CD4-positive, alpha-beta T cell treated with Interleukin-10 for 1 hour (primary cell): ENCODE data around the gene PMIS2.

Experiments used
- DNase-seq: peaks from one replicate; pipeline ENCODE4 v3.0.0-alpha.2; 2020

PMIS2 gene

DNA sequence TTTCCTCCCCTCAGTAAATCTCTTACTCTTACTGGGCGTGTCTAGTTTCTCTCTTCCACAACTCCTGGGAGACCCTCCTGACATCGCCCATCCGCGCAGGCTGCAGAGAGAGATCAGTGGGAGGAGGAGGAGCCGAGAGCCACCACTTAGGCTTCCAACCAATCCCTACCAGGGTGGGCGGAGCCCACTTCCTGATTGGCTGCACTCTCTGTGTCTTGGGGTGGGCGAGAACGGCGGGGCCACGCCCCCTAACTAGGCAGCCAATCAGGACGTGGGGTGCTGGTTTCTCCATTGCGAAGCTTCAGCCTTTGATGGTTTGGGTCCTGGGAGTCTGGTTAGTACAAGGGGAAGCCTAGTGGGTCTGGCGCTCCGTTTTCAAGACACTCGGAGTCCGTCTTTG, at the start of gene PMIS2:
TSS of gene PMIS2 (plus strand) at position 326 of the 400 bp plus-strand sequence. CDS start 87 bp downstream, outside the sequence.
- DNase-seq, result peak; percentile 5

DNA sequence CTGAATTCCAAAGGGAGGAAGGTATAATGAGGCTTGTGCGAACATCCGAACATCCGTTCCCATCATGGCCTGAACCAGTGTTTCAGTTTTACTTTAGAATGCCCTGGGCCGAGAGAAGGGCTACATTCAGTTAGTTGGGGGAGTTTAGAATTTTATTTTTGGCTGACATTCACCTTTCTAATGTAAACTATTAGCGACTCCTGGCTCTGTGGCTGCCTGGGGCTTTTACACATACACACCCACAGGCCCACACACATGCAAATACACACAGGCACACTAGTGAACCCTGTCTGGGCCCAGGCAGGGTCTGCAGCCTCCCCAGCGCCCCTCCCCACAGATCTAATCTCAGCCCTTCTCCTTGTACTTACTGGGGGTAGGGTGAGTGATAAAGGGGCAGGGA, 46.7 kb upstream of the PMIS2 start:
- DNase-seq, result no peak

DNA sequence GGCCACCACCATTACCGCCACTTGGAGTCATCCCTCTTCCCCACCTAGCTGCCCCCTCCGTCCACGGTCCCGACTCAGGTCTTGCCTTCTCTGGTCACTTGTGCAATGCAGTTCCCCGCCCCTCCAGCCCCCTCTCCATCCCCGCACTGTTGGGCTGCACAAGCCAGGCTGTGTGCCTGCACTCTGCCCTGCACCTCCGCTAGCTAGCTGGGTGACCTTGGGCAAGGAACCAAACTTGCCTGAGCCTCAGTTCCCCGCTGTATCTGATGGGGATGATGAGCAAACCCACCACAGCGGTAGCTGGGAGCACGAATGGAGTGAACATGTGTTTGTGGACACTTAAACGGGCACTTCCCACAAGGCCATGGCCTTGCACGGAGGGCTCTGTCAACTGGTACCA, 46.1 kb upstream of the PMIS2 start:
- no peak for DNase-seq

DNA sequence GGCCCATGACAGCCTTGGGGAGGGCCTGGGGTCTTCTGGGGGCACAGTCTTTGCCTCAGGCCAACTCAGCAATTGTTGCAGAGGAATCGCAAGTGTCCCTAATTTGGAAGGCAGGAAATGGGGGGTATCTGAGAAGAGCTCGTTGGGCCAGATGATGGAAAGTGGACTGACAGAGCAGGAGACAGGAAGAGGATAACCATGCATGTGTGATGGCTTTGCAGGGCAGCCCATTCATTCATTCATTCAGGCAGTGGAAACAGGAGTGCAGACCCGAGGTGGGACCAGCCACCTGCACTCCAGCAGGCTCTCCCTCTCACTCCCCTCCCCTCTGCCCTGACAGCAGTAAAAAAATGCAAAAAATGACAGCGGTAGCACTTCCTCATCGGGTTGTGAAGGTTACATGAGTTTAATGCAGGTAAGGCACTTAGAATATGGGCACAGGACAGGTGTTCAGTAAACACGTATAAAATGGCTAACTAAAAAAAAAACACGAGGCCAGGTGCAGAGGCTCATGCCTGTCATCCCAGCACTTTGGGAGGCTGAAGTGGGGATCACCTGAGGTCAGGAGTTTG, 45.5 kb upstream of the PMIS2 start:
- no peak for DNase-seq

DNA sequence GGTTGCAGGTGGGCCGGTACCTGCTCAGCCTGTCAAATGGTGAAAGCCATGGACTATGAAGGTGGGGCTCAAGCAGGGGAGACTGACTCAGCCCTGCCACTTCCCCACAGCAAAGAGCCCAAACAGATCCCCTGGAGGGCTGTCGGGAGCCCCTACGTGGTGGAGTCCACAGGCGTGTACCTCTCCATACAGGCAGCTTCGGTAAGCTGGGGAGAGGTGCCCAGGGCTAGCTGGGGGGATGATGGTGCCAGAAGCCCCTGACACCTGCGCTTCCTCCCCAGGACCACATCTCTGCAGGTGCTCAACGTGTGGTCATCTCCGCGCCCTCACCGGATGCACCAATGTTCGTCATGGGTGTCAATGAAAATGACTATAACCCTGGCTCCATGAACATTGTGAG, 43.8 kb upstream of the PMIS2 start:
- DNase-seq, result no peak

DNA sequence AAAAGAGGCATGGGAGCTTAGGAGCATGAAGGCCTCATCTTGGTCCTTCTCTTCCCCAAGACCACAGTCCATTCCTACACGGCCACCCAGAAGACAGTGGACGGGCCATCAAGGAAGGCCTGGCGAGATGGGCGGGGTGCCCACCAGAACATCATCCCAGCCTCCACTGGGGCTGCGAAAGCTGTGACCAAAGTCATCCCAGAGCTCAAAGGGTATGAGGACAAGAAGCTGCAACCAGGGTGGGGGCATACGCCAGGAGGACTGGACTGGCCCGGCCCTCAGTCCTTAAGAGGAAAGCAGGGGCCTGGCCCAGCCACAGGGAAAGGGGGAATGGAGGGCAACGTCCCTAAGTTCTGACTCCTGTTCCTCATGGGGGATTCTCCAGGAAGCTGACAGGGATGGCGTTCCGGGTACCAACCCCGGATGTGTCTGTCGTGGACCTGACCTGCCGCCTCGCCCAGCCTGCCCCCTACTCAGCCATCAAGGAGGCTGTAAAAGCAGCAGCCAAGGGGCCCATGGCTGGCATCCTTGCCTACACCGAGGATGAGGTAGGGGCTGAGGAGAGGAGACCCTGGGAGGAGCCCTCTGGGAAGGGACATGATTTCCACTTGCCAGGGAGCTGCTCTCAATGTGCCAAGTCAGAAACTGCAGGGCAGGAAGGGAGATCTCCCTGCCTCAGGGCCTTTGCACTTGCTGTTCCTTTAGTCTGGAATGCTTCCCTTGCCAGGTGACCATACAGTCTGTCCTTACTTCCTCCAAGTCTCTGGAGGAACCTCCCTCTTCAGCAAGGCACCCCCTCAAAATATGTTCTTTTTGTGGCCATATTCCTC, 42.5 kb upstream of the PMIS2 start:
- DNase-seq, result no peak

DNA sequence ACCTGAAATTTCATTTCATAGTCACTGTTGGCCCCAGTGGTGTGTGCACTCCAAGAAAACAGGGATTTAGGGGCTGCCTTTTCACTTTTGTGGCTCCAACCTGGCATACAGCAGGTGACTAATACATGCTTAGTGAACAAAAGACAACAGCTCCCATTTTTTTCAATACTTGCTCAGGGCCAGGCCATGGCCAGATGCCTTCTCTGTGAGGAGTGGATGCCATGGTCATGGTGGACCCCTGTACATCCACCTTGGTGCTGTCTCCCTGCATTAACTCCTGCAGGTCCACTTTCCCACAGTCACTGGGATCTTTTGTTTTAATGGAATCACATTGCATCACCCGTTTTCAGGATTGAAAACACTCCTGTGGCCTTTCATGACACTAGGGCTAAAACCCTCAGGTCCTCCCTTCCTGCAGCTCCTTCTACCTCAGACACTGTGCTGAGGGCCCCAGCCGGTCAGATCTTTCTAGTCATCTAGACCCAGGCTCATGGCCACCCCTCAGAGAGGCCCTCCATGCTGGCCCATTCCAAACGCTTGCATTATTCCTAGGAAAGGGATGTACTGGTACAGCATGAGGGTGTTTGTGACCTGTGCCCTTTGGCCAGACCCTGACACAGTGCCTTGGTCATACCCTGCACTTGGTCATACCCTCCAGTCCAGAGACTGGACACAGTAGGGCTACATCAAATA, 41.7 kb upstream of the PMIS2 start:
- DNase-seq, result no peak

DNA sequence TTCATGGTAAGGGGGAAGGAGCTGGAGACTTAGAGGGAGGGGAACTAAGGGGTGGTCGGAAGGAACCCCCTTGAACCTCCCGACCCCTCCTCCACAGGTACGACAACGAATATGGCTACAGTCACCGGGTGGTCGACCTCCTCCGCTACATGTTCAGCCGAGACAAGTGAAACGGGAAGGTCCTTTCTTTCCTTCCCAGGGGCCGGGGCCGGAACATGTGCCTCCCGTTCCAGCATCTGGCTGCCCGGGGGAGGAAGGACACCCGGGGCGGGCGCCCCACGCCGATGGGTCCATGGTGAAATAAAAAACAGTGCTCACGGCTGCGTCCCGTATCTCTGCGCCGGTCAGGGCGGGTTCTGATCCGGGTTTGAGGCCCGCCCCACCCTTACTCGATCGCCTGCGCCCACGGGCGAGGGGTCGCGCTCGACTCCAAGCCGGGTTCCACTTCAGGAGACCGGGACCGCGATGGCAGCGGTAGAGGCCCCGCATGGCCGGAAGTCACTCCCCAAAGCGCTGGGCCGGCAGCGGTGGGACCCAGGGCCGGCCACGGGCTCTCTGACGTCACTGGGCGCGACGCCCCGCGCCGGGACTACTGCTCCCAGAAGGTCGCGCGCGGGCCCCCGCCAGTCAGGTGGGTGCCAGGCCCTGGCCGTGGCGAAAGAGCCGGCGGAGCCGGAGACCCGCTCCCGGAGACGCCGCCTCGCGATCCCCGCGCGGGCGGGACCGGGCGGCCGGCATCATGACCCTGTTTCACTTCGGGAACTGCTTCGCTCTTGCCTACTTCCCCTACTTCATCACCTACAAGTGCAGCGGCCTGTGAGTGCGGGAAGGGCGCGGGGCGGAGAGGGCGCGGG, 40.7 kb upstream of the PMIS2 start, which contains the start of gene TMEM147:
TSS of gene TMEM147 (plus strand) at position 626 of the 854 bp plus-strand sequence. CDS start at position 740, 114 bp downstream.
- DNase-seq, result peak; percentile 82

DNA sequence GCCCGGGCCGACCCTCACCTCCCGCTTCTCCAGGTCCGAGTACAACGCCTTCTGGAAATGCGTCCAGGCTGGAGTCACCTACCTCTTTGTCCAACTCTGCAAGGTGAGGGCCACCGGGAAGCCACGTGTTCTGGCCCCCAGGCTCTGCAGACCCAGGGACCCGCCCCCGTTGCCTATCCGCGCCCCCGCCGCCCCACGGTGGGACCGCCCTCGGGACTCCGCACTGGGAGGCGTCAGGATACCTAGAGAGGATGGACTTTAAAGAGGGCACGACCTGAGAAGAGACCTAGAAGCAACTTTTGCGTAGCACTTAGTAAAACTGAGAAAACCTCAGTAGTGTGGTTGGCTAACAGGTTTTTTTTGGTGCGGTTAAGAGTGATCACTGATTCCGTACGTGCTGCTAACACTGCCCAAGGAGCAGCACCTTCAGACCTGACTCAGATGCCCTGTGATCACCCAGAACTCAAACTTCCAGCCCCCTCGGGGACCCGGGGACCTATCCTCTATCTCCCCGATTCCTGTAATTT, 40.1 kb upstream of the PMIS2 start:
- peak; percentile 54 for DNase-seq

DNA sequence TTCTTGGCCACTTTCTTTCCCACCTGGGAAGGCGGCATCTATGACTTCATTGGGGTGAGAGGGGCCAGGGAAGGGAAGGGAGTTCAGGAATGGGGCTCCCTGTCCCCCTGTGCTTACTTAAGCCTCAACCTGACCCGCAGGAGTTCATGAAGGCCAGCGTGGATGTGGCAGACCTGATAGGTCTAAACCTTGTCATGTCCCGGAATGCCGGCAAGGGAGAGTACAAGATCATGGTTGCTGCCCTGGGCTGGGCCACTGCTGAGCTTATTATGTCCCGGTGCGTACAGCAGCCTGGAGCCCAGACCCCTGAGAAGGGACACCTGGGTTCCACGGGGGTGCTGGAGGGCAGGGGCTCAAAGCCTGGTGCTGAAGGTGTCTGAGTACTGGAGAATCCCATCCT, 39.4 kb upstream of the PMIS2 start:
- no peak for DNase-seq

DNA sequence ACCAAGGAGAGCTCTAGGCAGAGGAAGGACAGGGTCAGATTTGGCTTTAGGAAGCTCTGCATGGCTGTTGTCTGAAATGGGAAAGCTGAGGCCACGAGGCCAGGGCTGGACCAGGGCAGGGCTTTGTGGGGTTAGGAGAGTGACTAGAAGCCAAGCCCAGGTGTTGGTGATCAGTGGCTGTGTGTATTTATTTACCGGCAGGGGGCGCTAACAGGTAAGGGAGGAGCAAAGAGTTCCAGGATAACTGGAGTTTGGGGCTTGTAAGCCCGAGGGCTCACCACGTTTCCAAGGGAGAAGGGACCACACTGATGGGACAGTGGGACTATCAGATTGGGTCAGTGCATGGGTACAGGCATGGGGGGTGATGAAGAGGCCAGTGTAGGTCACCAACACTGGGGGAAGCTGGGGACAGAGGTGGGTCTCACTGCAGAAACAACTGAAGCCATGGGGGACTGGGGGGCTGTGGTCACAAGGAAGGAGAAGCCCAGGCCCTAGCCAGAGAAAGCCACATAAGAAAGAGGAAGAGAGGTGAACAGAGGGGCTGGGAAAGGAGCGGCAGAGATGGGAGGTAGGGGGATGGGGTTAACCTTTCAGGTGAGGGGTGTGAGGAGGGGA, 36.7 kb upstream of the PMIS2 start:
- peak; percentile 70 for DNase-seq

DNA sequence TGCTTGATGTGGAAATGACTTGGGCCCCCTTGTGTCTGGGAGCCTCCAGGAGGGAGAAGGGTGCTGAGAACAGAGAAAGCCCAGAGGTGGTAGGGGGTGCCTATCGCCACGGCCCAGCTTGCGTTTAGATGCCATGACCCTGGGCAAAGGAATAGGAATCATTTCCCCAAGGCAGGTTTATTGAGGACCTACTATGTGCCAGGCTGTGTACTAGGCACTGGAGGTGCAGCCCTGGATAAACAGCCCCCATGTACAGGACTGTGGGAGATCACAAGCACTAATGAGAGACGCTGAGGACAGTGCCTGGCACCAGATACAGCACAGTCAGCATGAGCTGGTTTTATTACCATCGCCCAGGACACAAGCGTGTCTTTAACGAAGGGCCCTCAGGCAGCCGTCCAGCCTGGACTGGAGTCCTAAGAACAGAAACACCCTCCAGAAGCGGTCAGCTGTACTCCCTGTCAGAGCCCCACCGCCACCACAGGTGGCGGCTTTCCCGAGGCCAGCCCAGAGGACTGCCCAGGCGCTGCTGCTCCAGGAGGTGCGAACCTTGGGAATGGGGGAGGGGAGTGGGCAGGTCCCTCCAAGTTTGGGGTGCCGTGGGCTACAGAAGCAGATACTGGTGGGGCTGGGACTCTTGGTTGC, 36.0 kb upstream of the PMIS2 start:
- no peak for DNase-seq

DNA sequence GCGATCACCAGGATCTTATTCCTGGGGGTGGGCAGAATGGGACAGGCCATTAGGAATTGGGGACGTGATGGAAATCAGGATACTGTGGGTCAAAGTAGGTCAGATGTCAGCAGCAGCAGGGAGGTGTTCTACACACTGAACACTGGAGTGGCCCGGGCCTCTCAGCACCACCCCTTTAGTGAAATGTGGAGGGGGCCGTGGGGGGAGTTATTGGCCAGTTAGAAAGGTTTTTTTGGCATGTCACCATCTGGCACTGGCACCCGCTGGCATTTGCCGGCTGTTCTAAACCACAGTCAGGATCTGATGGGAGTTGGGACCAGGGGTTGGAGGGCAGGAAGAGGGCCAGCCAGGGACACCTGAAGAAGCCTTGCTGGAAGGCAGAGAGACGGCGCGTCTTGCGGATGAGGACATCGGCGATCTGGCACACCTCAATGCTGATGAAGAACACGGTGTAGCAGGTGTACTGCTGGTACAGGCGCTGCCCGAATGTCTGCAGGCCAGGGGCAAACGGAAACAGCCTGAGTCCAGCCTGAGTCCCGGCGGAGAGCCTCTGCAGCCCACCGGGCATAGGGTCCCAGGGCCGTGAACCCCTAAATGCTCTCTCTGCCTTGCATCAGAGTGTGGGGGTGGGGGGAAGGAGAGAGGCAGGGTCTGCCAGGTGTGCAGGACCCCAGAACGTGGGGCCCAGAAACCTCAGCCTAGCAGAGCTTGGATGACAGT, 34.7 kb upstream of the PMIS2 start:
- DNase-seq, result no peak

DNA sequence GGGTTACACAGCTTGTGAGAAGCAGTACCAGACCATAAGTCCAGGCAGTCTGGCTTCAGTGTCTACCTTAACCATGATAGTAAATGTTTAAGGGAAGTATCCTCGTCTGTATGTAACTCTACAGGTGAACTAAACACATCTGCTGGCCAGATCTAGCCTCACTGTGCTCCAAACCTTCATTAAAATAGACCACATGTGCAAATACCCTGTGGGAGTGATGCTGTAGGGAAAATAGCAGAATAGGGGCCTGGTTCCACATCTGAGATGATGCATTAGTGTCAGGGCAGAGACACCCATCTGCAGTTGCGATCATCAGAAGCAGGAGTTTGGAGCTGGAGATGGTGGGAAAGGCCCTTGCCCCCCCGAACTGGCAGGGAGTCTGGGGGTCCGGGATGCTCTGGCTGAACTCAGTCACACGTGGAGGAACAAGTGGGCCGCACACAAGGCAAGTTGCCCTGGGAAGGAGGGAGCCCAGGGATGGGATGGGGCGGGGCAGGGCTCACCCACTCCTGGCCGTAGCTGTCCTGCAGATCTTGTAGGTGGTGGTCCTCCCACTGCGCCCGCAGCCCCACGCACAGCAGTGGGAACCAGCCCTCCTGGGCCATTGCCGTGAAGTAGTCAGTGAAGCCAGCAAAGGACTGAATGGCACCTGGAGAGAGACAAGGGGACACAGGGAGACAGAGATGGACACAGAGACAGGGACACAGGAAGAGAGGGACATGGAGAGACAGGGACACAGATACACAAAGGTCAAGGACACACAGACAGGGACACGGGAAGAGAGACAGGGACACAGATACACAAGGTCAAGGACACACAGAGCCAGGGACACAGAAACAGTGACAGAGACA, 33.2 kb upstream of the PMIS2 start:
- no peak for DNase-seq

DNA sequence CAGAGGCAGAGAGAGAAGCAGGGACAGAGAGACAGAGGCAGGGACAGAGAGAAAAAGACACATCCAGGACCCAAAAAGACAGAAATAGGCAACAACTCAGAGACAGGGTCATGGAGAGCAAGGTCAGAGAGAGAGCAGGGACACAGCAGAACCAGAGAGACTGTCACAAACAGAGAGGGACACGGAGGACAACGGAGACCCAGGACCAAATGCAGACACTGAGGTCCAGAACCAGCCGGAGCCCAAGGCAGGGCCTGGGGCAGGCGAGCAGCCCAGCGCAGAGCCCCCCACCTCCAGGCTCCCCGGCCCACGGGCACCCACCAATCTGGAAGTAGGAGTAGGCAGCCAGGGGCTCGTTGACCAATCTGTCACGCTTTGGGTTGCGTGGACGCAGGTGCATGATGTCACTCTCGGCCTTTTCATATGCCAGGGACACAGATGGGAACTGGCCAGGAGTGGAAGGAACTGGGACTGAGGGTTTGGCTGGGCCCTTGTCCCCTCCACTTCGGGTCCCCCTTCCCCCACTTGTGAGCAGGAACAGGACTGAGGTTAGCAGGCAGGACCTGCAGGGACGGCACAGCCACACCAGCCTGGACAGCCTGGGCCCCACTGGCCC, 32.5 kb upstream of the PMIS2 start:
- no peak for DNase-seq

DNA sequence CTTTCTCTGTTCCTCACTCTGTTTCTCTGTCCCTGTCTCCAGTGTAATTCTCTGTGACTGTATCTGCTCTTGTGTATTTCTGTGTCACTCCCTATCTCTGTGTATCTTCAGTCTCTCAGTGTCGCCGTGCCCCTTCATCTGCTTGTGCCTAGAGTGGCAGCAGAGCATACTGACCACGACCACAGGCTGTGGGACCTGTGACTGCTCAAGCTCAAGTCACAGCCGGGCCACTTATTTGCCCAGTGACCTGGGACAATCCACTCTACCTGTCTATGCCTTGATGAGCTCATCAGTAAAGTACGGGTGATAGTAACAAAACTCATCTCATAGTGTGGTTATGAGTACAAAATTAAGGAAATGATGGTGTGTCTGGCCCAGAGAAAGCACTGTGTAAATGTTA, 31.9 kb upstream of the PMIS2 start:
- no peak for DNase-seq

DNA sequence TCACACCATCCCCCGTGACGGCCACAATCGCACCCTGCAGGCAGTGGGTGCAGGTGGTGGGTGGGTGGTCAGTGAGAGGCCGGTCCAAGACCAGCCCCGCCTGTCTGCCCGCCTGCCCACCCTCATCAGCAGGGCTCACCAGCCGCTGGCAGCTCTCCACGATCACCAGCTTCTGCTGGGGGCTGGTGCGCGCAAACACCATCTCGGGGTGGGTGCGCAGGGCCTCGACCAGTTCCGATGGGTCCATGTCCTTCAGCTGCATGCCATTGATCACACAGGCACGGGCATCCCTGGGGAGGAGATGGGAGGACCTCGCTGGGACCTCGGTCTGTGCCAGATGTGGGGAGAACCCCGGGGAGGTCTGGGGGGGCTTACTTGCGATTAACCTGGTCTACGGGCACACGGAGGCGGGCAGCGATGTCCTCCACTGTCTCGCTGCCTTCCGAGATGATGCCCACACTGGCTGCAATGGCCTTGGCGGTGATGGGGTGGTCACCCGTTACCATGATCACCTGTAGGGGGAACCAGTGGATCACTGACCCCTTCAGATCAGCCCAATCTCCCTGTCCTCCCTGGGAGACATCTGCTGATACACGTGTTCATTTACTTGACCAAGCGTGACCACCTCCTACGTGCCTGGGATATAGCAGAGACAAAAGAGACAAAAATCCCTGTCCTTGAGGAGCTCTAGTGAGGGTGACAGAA, 30.5 kb upstream of the PMIS2 start:
- no peak for DNase-seq

DNA sequence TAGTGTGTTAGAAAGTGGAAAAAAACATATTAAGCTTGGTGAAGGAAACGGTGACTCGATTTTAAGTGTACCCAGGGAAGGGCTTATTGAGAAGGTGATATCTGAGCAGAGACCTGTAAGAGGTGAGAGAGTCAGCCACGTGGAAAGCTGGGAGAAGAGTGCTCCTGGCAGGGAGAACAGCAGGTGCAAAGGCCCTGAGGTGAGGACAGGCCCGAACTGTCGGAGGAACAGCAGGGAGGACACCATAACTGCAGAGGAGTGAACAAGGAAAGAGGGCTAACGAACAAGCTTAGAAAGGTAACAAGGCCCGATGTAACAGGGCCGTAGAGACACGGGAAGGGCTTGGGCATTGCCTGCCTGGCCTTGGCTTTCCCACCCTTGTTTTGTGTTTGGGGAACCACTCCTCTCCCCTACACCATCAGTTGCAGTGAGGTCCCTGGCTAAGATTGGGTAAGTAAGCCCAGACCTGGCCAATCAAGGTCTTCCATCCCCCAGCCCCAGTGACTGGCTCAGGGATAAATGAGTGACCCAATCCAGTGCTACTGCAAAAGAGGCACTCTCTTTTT, 29.9 kb upstream of the PMIS2 start:
- no peak for DNase-seq
